Stimulated activated CD4-positive, alpha-beta T cell treated with anti-CD3 and anti-CD28 coated beads, TNF-alpha, amount 100 ng/mL, for 48 hours (primary cell): ENCODE data around the gene CTNNA2.
"Not testable (repeated sequence)": the region's sequence is repeated elsewhere in the genome, so short reads cannot be mapped to it uniquely, and the experiment has no call there.

Experiments used
- DNase-seq, 3 donors: peaks; one replicate each; pipeline ENCODE4 v3.0.0-alpha.2; 2020; ENCODE audit warnings: low read depth in 3 of 3

The CTNNA2 gene

GRCh38 chr2:80074321-80075070 is 561.6 kb downstream of the CTNNA2 start:
- DNase-seq, result no peak

DNA sequence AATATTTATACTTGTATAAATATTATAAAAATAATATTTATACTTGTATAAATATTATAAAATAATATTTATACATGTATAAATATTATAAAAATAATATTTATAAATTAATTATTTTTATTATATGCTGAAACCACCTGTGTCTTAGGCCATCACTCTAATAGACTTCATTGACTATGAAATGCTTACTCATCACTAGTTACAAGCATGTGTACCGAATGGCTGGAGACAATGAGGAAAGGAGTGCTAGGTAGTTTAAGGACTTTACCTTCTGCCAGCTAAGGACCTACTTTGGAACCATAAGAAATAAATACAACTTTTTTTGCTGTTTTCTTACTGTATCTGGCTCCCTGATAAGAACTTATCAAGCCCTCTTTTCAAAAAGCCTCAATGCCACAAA is 562.9 kb downstream of the CTNNA2 start:
- no peak for DNase-seq

- DNase-seq, result no peak
Observed at GRCh38 chr2:80078290-80079036, 565.6 kb downstream of the CTNNA2 start.

DNA sequence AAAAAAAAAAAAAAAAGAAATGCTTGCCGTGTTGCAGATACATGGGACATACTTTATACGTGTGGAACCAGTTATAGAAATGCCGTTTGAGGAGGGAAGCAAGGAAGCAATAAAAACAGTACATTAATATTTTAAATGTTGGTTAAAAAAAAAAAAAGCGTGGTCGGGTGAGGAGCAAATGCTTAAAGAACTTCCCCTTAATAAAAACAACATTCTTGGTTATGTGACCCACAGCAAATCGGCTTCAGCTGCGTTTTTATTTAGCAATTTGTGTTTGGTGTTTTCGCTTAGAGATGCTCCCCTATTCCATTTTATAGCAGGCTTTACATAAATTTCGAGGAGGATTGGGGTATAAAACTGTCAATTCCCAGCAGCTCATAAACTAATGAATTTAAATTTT is 568.1 kb downstream of the CTNNA2 start:
- no peak for DNase-seq

DNA sequence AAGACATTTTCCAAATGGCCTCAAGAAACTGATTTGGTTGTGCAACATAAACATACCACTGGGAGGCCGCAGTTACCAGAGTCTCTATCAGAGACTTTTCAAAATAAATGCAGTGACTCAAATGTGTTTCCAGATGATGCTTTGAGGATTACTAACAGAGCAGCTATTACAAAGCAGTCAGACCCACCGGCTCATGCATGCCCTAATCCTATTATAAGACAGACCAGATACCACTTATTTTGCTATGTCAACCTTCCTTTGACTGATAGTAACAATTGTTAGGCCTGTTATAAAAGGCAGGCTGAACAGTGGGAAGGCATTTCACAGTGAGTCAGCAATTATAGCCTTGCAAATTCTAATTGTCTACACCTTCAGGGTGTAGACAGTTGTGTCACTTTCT is 574.0 kb downstream of the CTNNA2 start:
- DNase-seq, result no peak

DNA sequence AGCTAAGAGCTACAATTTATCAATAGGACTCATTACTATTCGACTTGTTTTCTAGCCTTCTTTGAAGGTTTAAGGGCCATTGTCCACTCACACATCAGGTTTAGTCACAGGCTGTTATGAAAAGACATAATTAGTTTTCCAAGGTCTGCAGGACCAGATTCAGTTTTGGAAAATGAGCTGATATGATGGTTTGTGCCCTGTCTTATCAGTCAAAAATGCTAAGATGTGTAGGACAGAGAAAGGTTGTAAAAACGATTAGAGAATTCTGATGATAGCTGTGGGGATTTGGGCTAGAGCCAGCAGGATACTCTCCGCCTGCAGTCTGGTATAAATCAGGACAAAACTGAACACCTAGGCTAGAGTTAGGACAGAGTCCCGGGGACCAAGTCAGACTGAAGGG is 578.4 kb downstream of the CTNNA2 start:
- DNase-seq, result no peak

- no peak for DNase-seq
Observed at GRCh38 chr2:80092474-80092873, 579.6 kb downstream of the CTNNA2 start.

- DNase-seq, result not testable (repeated sequence)
Observed at GRCh38 chr2:80098503-80098902, 585.7 kb downstream of the CTNNA2 start.

- no peak for DNase-seq
Observed at GRCh38 chr2:80102026-80102425, 589.2 kb downstream of the CTNNA2 start.

DNA sequence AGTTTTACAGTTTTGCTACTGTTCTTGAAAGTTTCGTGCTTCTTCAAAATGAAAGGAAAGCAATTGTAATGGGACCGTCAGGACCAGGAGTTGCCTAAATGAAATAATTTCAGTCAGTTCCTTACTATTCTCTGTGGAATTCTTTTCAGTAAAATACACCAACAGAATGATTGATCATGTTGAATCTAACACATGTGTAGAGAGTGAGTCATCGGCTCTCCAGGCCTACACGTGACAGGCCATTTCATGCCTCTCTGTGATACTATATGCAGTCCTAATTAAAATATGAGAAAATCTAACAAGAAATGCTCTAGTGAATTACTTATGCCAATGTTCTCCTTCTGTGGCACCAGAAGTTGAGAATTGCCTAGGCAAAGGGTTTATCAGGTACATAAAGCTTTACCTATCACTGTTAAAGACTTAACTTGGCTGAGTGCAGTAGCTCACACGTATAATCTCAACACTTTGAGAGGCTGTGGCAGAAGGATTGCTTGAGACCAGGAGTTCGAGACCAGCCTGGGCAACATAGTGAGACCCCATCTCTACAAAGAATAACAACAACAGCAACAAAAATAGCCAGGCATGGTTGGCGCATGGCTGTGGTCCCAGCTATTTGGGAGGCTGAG is 592.3 kb downstream of the CTNNA2 start:
- no peak for DNase-seq

- DNase-seq, result no peak
Observed at GRCh38 chr2:80111185-80111584, 598.3 kb downstream of the CTNNA2 start.

DNA sequence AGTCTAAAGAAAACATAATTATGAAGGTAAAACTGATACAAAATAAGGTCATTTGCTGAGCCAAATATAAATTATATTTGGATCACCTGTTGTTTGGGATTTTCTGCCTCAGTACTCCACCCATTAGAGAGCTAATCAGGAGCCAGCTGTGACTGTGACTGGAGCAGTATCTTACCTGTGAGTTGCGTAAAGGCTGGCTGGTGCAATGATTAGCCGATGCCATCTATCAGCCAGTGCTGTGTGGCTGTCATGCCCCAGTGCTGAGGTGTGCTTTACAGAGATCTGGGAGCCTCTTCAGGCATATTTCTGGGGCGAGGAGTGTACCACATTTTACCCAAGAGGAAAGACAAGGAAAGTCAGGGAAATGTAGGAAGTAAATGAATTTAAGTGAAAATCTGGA is 599.9 kb downstream of the CTNNA2 start:
- DNase-seq, result no peak

GRCh38 chr2:80113399-80113798 is 600.5 kb downstream of the CTNNA2 start:
- no peak for DNase-seq

- DNase-seq, result no peak
Observed at GRCh38 chr2:80114812-80115211, 602.0 kb downstream of the CTNNA2 start.

DNA sequence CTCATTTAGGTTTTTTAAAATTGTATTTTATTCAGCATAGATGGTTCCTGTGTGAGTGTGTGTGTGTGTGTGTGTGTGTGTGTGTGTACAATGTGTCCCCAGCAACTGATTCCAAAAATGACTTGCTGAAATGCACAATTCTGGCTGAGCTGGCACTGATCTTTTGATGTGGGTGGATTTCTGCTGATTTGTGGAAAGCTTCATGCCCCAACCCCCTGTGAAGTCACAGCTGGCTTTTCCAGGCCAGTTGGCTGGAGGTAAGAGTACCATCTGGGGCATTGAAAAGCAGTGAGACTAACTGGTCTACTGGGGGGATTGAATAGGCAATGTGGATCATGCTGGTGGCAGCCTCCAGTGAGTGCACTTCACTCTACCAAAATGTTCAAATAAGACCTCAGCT is 604.5 kb downstream of the CTNNA2 start:
- DNase-seq, result no peak

DNA sequence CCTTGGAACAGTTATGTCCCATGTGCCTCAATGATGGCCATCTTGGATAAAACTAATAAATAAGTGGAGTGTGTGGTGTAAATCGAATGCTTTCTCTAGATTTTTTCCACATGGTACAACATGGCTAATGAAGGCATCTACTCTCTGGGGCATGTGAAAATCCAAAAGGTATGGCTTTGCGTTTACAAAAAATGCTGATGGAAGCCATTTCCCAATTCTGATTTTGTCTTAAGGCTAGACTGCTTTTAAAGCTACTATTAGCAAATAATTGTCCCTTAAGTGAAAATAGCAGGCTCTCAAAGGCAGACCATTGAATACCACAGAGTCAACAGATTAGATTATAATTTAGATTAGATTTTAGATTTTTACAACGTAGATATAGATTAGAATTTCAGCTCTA is 608.0 kb downstream of the CTNNA2 start:
- no peak for DNase-seq

DNA sequence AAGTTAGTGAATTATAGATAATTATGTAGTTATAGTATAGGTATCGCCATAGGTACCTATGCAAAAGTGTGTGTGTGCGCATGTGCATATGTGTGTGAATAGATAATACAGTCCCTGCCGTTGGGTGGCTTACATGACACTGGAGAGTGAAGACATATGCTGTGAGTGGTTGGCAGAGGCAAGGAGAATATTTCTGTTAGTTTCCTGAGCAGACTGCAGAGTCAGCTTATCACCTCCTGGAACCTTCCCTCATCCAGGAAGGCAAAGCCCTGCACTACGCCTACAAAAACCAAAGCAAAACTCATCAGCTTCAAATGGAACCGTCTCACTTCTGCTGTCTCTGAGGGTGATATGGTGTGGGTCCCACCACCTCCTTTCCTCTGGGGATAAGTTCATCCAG is 609.8 kb downstream of the CTNNA2 start:
- DNase-seq, result no peak

DNA sequence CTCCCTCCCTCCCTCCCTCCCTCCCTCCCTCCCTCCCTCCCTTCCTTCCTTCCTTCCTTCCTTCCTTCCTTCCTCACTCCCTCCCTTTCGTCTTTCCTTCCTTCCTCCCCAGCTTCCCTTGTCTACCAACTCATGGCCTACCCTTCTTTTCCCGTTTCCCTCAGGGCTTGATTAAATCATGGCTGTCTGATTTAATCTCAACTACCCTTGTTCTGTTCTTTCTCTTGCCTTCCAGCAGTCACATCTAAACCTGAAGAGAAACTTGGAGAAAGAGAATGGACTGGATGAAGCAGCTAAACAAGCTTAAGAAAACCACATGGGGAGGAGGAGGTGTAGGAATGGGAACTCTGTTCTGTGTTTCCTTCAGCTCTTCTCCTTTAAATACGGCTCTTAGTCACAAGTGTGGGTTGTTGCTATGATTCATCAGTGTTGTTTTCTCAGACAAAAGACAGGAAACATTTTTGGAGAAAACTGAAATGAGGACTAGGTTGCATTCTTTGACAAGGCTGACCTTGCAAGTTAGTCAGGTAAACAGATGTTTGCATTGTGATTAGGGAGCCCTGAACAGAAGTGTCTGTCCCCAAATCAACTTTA is 613.8 kb downstream of the CTNNA2 start:
- DNase-seq, result no peak

- DNase-seq, result no peak
Observed at GRCh38 chr2:80128080-80128479, 615.2 kb downstream of the CTNNA2 start.

DNA sequence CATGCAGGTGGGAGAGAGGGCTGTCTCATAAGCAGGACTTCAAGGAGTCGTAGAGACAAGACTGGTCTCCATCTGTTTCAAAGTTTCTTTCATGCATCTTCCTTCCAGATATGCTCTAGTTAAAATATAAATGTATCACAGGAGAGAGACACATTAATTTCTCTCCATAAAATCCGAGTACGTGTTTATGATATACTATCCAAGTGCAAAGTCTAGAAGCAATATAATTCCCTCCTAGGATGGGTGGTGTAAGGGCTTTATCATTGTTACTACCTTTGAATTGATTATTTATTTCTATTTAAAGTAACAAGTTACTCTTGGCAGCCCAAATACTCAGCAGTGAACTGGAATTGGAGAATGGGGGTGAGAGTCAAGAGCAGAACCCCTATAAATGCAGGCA is 619.4 kb downstream of the CTNNA2 start:
- DNase-seq, result no peak

DNA sequence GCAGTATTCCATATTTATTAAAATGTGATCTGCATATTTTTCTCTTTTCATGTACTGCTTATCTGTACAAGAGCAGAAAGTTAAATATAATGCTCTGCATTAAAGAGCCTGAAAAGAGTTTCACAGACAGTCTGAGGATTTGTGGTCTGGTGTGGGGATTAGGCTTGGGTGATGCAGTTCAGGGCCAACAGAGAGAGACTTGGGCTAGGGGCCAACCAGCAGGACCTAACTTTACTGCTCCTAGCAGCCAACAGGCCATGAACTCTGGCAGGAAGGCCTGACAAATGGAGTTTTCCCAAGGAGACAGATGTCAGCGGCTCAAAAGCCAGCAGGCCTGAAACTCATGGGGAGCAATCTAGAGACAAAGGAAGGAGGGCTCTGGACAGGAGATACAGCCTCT is 622.1 kb downstream of the CTNNA2 start:
- DNase-seq, result no peak

DNA sequence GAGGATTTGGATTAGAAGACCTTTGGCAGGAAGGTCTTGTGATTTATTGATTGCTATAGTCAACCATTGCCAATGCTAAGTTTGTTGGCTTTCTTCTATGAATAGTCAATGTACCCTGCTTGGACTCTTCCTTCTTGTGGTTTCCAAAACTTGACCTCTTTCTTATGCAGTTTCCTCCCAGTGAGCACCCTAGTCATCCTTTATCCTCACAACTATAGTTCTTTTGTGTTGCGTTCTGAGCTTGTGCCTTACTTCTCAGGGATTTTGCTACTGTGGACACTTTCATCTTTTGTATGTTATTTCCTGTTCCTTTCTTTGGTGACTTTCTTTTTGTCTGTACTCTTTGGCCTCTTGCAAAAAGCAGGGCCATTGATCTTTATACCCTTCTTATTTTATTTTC is 623.5 kb downstream of the CTNNA2 start:
- DNase-seq, result no peak

DNA sequence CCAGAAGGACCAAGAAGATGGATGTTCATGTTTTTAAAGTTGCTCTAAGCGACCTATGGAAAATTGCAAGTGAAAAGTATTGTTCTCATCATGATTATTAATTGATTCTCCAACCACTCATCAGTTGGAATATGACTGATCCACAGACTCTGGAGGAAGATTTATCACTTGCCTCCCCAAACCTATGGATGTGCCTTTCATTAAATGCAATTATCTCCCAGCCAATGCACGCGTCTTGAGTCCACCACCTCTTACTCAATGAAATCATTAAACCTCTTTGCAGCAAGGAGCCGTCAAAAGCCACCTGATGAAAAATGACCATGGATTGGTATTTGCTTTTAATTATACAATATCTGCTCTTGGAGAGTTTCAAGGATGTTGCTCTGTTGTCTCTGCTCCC is 626.1 kb downstream of the CTNNA2 start:
- DNase-seq, result no peak
